CD14-positive monocyte (primary cell): ENCODE data around the gene INO80B. TPM values are rescaled to one million over a fixed set of nuclear protein-coding genes. Genes with fewer than 3 reads are reported as not detected.

Experiments used
- DNase-seq, 3 donors: peaks; one replicate each; pipeline ENCODE4 v3.0.0-alpha.2; 2011 to 2022
- H2AFZ ChIP-seq: 2 replicates; pipeline ENCODE4 v1.6.0; 2012; ENCODE audit warnings: mild to moderate bottlenecking, low read depth, low read length, inconsistent platforms; ENCODE audit not compliant: insufficient read depth, poor library complexity, severe bottlenecking
- H3K27ac ChIP-seq, 2 donors: 1 replicate in 1 of 2; 2 replicates in 1 of 2; pipeline ENCODE4 v1.5.1; 2012 to 2013; ENCODE audit warnings: low read length in 2 of 2, control low read depth in 1 of 2, inconsistent platforms in 1 of 2, low read depth in 1 of 2, mild to moderate bottlenecking in 1 of 2
- H3K27me3 ChIP-seq, 2 donors: one replicate each; pipeline versions ENCODE4 v1.6.0 to v1.6.1; 2011 to 2013; ENCODE audit warnings: low read length in 2 of 2; ENCODE audit not compliant: control insufficient read depth in 2 of 2, insufficient read depth in 2 of 2
- H3K36me3 ChIP-seq, 2 donors: replicated peaks in 1 of 2; 1 replicate in 1 of 2; 2 replicates in 1 of 2; pipeline versions ENCODE4 v1.5.1 to v1.6.1; 2012 to 2013; ENCODE audit warnings: low read length in 2 of 2, control low read depth in 1 of 2, inconsistent platforms in 1 of 2, mild to moderate bottlenecking in 1 of 2; ENCODE audit not compliant: insufficient read depth in 2 of 2, control insufficient read depth in 1 of 2
- H3K4me1 ChIP-seq, 2 donors: 1 replicate in 1 of 2; 2 replicates in 1 of 2; pipeline versions ENCODE4 v1.5.1 to v1.6.1; 2012 to 2013; ENCODE audit warnings: low read length in 2 of 2, control low read depth in 1 of 2, inconsistent platforms in 1 of 2, mild to moderate bottlenecking in 1 of 2, moderate library complexity in 1 of 2; ENCODE audit not compliant: insufficient read depth in 2 of 2, control insufficient read depth in 1 of 2
- H3K4me2 ChIP-seq: replicated peaks from 2 replicates; pipeline ENCODE3; 2012; ENCODE audit warnings: low read length, moderate library complexity, mild to moderate bottlenecking; ENCODE audit not compliant: poor library complexity, severe bottlenecking; ENCODE audit errors: extremely low read depth
- H3K4me3 ChIP-seq, 3 experiments: fragments of 200-600 bp in 1 of 3; sonication (generic) in 1 of 3; replicated peaks in 1 of 3; 1 replicate in 2 of 3; 2 replicates in 1 of 3; pipeline ENCODE4 v1.5.1; 2011 to 2013; ENCODE audit warnings: low read length in 3 of 3, mild to moderate bottlenecking in 3 of 3, control low read depth in 2 of 3, low read depth in 2 of 3, inconsistent platforms in 1 of 3, moderate library complexity in 1 of 3
- H3K79me2 ChIP-seq: 2 replicates; pipeline ENCODE4 v1.6.0; 2012; ENCODE audit warnings: mild to moderate bottlenecking, control low read depth, inconsistent platforms, low read length, moderate library complexity; ENCODE audit not compliant: insufficient read depth
- H3K9ac ChIP-seq: 2 replicates; pipeline ENCODE4 v1.6.0; 2017; ENCODE audit warnings: low read length, mild to moderate bottlenecking; ENCODE audit not compliant: insufficient read depth, poor library complexity, severe bottlenecking
- H3K9me3 ChIP-seq, 2 donors: replicated peaks in 1 of 2; 1 replicate in 1 of 2; 2 replicates in 1 of 2; pipeline versions ENCODE4 v1.5.1 to v1.6.1; 2012 to 2013; ENCODE audit warnings: low read length in 2 of 2, control low read depth in 1 of 2; ENCODE audit not compliant: control insufficient read depth in 1 of 2, insufficient read depth in 1 of 2
- H4K20me1 ChIP-seq: 2 replicates; pipeline ENCODE4 v1.6.0; 2012; ENCODE audit warnings: mild to moderate bottlenecking, low read length, control low read depth, moderate library complexity; ENCODE audit not compliant: insufficient read depth
- H3K27ac Mint-ChIP-seq, 7 donors: one replicate each; pipeline ENCODE4 v1.8.0; 2020; ENCODE audit warnings: mild to moderate bottlenecking in 7 of 7, mixed read lengths in 7 of 7, moderate library complexity in 6 of 7, inconsistent platforms in 2 of 7
- H3K27me3 Mint-ChIP-seq, 3 donors: one replicate each; pipeline ENCODE4 v1.8.0; 2021 to 2022; ENCODE audit warnings: low read depth in 3 of 3, mild to moderate bottlenecking in 3 of 3, mixed read lengths in 3 of 3, moderate library complexity in 3 of 3, inconsistent platforms in 1 of 3
- H3K36me3 Mint-ChIP-seq, 2 donors: one replicate each; pipeline ENCODE4 v1.8.0; 2020; ENCODE audit warnings: mixed read lengths in 2 of 2, inconsistent platforms in 1 of 2, mild to moderate bottlenecking in 1 of 2
- H3K4me1 Mint-ChIP-seq: one replicate; pipeline ENCODE4 v1.8.0; 2020; ENCODE audit warnings: mild to moderate bottlenecking, mixed read lengths
- H3K4me3 Mint-ChIP-seq, 2 donors: one replicate each; pipeline ENCODE4 v1.8.0; 2020; ENCODE audit warnings: mild to moderate bottlenecking in 2 of 2, mixed read lengths in 2 of 2, moderate library complexity in 1 of 2
- H3K9me3 Mint-ChIP-seq, 7 donors: one replicate each; pipeline ENCODE4 v1.8.0; 2020 to 2022; ENCODE audit warnings: mixed read lengths in 7 of 7, mild to moderate bottlenecking in 6 of 7, moderate library complexity in 6 of 7, inconsistent platforms in 2 of 7
- WGBS: methylation state at CpG from one replicate; pipeline ENCODE4 v1.1.5; 2013; ENCODE audit warnings: missing lambda C conversion rate; ENCODE audit not compliant: insufficient coverage; 5-methylcytosine and 5-hydroxymethylcytosine counted together
- intact Hi-C, 2 donors: fragments of 100-400 bp; cut with micrococcal nuclease; formaldehyde crosslinking; loops; one replicate each; pipeline versions ENCODE4 v1.15.0 to v1.15.1; 2023
- polyA plus RNA-seq, 3 donors: library from polyadenylated mRNA; depleted of rRNA in 1 of 3; unstranded in 2 of 3; stranded (reverse) in 1 of 3; fragments of 300-500 nt in 2 of 3; fragments of >200 nt in 1 of 3; fragmentation: Illumina TruSeq in 2 of 3; gene quantifications; 1 replicate in 2 of 3; 2 replicates in 1 of 3; pipeline ENCODE4 v1.2.3, GENCODE V29; 2012 to 2021
- TF ChIP-seq, protein P1 (sequence below): fragments of 200-600 bp; IDR thresholded peaks from one replicate; pipeline ENCODE4 v1.8.0; 2022; ENCODE audit warnings: antibody characterized with exemption, mild to moderate bottlenecking

The INO80B gene
- polyA plus RNA-seq, 3 donors, result 4.8 to 48.7 (median 4.8) TPM

DNA sequence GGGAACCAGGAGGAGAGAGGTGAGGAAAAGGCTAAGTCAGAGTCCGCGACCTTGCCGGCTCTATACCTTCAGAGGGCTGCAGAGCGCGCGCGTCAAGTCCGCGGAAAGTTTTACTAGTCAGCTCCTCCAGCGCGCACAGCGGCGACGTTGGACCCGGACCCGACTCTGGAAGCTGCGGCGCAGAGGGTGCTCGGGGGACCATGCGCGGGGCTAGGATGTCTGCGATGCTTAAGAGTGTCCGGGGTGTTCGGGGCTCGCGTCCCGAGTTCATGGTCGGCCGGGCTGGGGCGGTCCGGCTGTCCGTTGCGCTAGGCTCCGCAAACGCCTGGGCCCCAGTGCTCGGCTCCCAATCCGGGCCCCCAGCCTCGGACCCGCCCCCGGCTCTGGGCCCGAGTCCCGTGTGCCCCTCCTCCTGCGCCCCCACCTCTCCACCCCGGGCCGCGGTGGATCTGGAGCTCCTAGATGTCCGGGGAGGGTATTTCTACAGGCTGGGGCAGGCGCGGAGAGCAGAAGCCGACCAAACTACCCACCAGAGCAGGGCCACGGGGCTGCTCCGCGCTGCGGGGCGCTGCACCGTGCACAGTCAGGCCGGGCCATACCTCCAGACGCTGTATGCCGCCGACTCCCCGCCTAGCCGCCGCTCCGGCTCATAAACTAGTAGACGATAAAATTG, 44.5 kb downstream of the INO80B start, which contains the start of gene LBX2:
Gene LBX2, minus strand, starts transcription at position 337 of the 673 bp plus-strand sequence. Its CDS starts 66 bp downstream, at position 271.
- peaks cover 0 to 20% of the 10 kb centered on the region in 2 donors for H3K9me3 ChIP-seq
- peak within 1 kb of the TSS; percentile 29 to 79 (median 35) for H3K4me3 ChIP-seq
- H3K27me3 ChIP-seq, result peaks cover 51 to 66% of the 10 kb centered on the region in 2 donors
- peak within 1 kb of the TSS; percentile 90 for H2AFZ ChIP-seq
- Mint-ChIP-seq H3K9me3 (peaks cover 0 to 27% (median 4%) of the 10 kb centered on the region in 7 donors), H3K36me3 (peaks cover 35 to 41% of the 10 kb centered on the region in 2 donors), H3K27ac (peak within 1 kb of the TSS in 2 of 7 donors; percentile 3 to 4), H3K27me3 (peaks cover 62 to 81% (median 64%) of the 10 kb centered on the region in 3 donors), H3K4me3 (peak within 1 kb of the TSS; percentile 76 to 97), H3K4me1 (peaks cover 50% of the 10 kb centered on the region)
- peaks cover 48 to 53% of the 10 kb centered on the region in 2 donors for H3K4me1 ChIP-seq
- H3K79me2 ChIP-seq, result peaks cover 10% of the 10 kb centered on the region
- H3K9ac ChIP-seq, result peak within 1 kb of the TSS; percentile 56
- peaks cover 0 to 3% of the 10 kb centered on the region in 2 donors for H3K36me3 ChIP-seq
- intact Hi-C loops, result no loop called here
- peak within 1 kb of the TSS; percentile 87 for H3K4me2 ChIP-seq
- WGBS, result 1% methylated on average over 54 of the region's 65 CpGs
- TF ChIP-seq, protein P1, sequence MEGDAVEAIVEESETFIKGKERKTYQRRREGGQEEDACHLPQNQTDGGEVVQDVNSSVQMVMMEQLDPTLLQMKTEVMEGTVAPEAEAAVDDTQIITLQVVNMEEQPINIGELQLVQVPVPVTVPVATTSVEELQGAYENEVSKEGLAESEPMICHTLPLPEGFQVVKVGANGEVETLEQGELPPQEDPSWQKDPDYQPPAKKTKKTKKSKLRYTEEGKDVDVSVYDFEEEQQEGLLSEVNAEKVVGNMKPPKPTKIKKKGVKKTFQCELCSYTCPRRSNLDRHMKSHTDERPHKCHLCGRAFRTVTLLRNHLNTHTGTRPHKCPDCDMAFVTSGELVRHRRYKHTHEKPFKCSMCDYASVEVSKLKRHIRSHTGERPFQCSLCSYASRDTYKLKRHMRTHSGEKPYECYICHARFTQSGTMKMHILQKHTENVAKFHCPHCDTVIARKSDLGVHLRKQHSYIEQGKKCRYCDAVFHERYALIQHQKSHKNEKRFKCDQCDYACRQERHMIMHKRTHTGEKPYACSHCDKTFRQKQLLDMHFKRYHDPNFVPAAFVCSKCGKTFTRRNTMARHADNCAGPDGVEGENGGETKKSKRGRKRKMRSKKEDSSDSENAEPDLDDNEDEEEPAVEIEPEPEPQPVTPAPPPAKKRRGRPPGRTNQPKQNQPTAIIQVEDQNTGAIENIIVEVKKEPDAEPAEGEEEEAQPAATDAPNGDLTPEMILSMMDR, result no peak
- H4K20me1 ChIP-seq, result no peaks in the 10 kb centered on the region
- H3K27ac ChIP-seq, result no peak within 1 kb of the TSS
- no peak for DNase-seq

DNA sequence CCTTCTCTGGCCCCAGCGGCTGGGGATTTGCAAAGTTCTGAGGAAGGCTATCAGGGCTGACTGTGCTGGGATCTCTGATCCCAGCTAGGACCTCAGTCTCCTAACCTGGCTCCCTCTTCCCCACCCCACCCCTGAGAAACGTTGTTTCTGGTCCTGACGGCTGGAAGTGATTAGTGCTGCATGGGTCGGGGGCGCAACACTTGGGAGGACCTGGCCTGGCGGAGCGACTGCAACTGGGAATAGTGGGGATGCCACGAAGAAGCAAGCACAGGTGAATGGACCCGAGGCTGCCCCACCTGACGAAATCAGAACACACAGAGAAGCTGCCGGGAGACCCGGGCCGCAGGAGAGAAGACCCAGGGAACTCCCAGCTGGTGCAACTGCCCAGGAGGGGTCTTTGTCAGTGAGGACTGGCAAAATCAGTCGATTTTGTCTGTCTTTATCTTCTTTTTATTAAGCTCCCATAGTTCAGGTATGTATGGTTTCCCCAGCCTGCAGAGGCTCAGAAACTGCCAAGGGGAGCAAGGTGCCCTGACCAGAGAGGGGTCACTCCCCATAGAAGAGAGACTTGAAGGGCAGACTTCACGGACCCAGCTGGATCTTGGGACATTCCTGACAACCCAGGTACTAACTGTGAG, 45.2 kb downstream of the INO80B start:
- H3K9ac ChIP-seq, result no peak overlapping the region
- no peak overlapping the region for H3K27ac ChIP-seq
- peaks cover 57% of the 10 kb centered on the region for H3K4me1 Mint-ChIP-seq
- peaks cover 10% of the 10 kb centered on the region for H3K79me2 ChIP-seq
- peak overlapping the region in 1 of 7 donors; percentile 4 for H3K27ac Mint-ChIP-seq
- TF ChIP-seq, protein P1, result no peak
- no peak overlapping the region for H2AFZ ChIP-seq
- H3K36me3 ChIP-seq, result no peaks in the 10 kb centered on the region
- peak overlapping the region; percentile 87 for H3K4me2 ChIP-seq
- H3K27me3 ChIP-seq, result peaks cover 51 to 66% of the 10 kb centered on the region in 2 donors
- H4K20me1 ChIP-seq, result no peaks in the 10 kb centered on the region
- peaks cover 36 to 46% of the 10 kb centered on the region in 2 donors for H3K36me3 Mint-ChIP-seq
- peaks cover 54 to 60% of the 10 kb centered on the region in 2 donors for H3K4me1 ChIP-seq
- DNase-seq, result no peak
- 57% methylated on average over 12 of the region's 15 CpGs for WGBS
- H3K4me3 ChIP-seq, result peak overlapping the region in 1 of 3 experiments; percentile 79
- peaks cover 0 to 20% of the 10 kb centered on the region in 2 donors for H3K9me3 ChIP-seq
- peaks cover 0 to 27% (median 4%) of the 10 kb centered on the region in 7 donors for H3K9me3 Mint-ChIP-seq
- intact Hi-C loops, result no loop called here
- peaks cover 62 to 81% (median 64%) of the 10 kb centered on the region in 3 donors for H3K27me3 Mint-ChIP-seq
- peak overlapping the region in 1 of 2 donors; percentile 96 for H3K4me3 Mint-ChIP-seq
